Esophagus muscularis mucosa (tissue), 4 donors: Measurements from ENCODE around the gene TBCB. TPM values are rescaled to one million over a fixed set of nuclear protein-coding genes. Genes with fewer than 3 reads are reported as not detected.

Source experiments
- DNase-seq: peaks from one replicate; pipeline ENCODE4 v3.0.0-alpha.2; 2017; ENCODE audit errors: extremely low spot score
- H3K27ac ChIP-seq, 4 donors: fragments of 200-600 bp; sonication (generic); replicated peaks in 1 of 4; 1 replicate in 3 of 4; 2 replicates in 1 of 4; pipeline ENCODE4 v1.5.1; 2016 to 2019; ENCODE audit warnings: mild to moderate bottlenecking in 1 of 4
- H3K27me3 ChIP-seq, 4 donors: fragments of 200-600 bp; sonication (generic); one replicate each; pipeline versions ENCODE4 v1.5.1 to v1.6.0; 2016 to 2019
- H3K36me3 ChIP-seq, 4 donors: fragments of 200-600 bp; sonication (generic); one replicate each; pipeline ENCODE4 v1.5.1; 2016 to 2019
- H3K4me1 ChIP-seq, 4 donors: fragments of 200-600 bp; sonication (generic); one replicate each; pipeline ENCODE4 v1.5.1; 2016 to 2019
- H3K4me3 ChIP-seq, 4 donors: fragments of 200-600 bp; sonication (generic); 1 replicate in 2 of 4; 2 replicates in 2 of 4; pipeline ENCODE4 v1.5.1; 2016 to 2019; ENCODE audit warnings: mild to moderate bottlenecking in 4 of 4, moderate library complexity in 1 of 4
- H3K9me3 ChIP-seq, 4 donors: fragments of 200-600 bp; sonication (generic); 1 replicate in 3 of 4; 2 replicates in 1 of 4; pipeline ENCODE4 v1.5.1; 2016 to 2019
- EP300 ChIP-seq: sonication (generic); formaldehyde crosslinking; IDR thresholded peaks from one replicate; pipeline ENCODE4 v1.6.1; 2017; ENCODE audit warnings: antibody characterized with exemption
- POLR2A ChIP-seq: fragments of 450-650 bp; IDR thresholded peaks from one replicate; pipeline ENCODE4 v1.6.1; 2017; ENCODE audit warnings: antibody characterized with exemption, moderate library complexity, mild to moderate bottlenecking, low read depth
- POLR2AphosphoS5 ChIP-seq, 2 donors: sonication (generic); formaldehyde crosslinking; IDR thresholded peaks; one replicate each; pipeline ENCODE4 v1.6.1; 2017; ENCODE audit warnings: antibody characterized with exemption in 2 of 2
- WGBS: methylation state at CpG from one replicate; pipeline ENCODE4 v1.1.5; 2018; 5-methylcytosine and 5-hydroxymethylcytosine counted together
- intact Hi-C: fragments of 100-400 bp; cut with DNase I; formaldehyde crosslinking; loops from one replicate; pipeline ENCODE4 v1.15.1; 2023
- total RNA-seq, 4 donors: library from RNA; depleted of rRNA; stranded (reverse); fragments of >200 nt; gene quantifications; one replicate each; pipeline versions ENCODE4 v1.1.0 to v1.2.1, GENCODE V29; 2016
- TF ChIP-seq, protein P1 (sequence below), 3 experiments: fragments of 200-600 bp in 2 of 3; fragments of 450-650 bp in 1 of 3; sonication (generic) in 2 of 3; IDR thresholded peaks; one replicate each; pipeline ENCODE4 v1.5.1; 2017 to 2019; ENCODE audit warnings: antibody characterized with exemption in 3 of 3, mild to moderate bottlenecking in 2 of 3, moderate library complexity in 1 of 3

Gene TBCB
- total RNA-seq, 4 donors from 2014 or later, result 164 to 230 (median 192) TPM

DNA sequence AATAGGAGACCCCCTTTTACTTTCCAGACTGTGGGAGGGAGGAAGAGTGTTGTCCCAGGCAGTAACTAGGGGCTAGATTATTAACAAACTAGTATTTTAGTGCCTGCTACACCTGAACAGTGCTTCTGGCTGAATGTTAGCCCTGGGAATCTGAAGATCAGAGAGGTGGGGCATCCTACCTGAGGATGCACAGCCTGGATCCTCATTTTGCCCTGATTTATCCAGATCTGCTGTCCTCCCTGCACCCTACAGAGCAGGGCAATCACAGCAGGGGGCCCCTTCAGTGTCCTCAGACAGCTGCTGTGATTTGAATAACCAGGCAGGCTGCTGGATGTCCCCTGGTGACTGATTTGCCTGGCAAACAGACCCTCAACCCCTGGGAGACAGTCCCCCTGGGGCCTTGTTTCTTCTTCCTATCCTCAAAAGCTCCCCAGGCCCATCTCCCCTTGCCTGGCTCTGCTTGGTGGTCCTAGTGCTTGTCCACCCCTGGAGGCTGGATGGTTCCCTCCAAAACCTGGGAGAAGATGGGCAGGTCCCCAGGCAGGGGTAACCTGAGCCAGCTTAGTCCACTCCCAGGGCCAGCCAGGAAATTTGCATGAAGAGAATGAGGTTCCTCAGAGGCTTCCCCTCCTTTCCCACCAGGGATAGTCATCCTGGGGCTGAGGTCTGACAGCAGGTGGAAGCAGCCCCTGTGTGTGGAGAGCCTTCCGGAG, 4.6 kb upstream of the TBCB start, which contains the start of gene OVOL3:
OVOL3 (plus strand) TSS at position 657 of the 713 bp plus-strand sequence. CDS start 60 bp downstream, outside the sequence.
- no peak for DNase-seq
- H3K9me3 ChIP-seq, result no peaks in the 10 kb centered on the region
- TF ChIP-seq EP300, result no peak
- TF ChIP-seq, protein P1, sequence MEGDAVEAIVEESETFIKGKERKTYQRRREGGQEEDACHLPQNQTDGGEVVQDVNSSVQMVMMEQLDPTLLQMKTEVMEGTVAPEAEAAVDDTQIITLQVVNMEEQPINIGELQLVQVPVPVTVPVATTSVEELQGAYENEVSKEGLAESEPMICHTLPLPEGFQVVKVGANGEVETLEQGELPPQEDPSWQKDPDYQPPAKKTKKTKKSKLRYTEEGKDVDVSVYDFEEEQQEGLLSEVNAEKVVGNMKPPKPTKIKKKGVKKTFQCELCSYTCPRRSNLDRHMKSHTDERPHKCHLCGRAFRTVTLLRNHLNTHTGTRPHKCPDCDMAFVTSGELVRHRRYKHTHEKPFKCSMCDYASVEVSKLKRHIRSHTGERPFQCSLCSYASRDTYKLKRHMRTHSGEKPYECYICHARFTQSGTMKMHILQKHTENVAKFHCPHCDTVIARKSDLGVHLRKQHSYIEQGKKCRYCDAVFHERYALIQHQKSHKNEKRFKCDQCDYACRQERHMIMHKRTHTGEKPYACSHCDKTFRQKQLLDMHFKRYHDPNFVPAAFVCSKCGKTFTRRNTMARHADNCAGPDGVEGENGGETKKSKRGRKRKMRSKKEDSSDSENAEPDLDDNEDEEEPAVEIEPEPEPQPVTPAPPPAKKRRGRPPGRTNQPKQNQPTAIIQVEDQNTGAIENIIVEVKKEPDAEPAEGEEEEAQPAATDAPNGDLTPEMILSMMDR (IDR thresholded peaks at IDR 0.05), result no peak
- TF ChIP-seq POLR2A, result no peak
- TF ChIP-seq POLR2AphosphoS5 (IDR thresholded peaks at IDR 0.05), result no peak
- no peak within 1 kb of the TSS for H3K27ac ChIP-seq
- intact Hi-C loops, result loop anchor here (5.0 kb wide), 2 partner anchors 53 to 113 kb away; partner anchors contain the start of gene SDHAF1
- WGBS, result 67% methylated on average over 1 of the region's 1 CpG
- no peak within 1 kb of the TSS for H3K4me3 ChIP-seq
- H3K4me1 ChIP-seq, result peaks cover 10 to 18% (median 14%) of the 10 kb centered on the region in 4 donors
- no peaks in the 10 kb centered on the region for H3K27me3 ChIP-seq
- H3K36me3 ChIP-seq, result peaks cover 14 to 65% (median 40%) of the 10 kb centered on the region in 4 donors

DNA sequence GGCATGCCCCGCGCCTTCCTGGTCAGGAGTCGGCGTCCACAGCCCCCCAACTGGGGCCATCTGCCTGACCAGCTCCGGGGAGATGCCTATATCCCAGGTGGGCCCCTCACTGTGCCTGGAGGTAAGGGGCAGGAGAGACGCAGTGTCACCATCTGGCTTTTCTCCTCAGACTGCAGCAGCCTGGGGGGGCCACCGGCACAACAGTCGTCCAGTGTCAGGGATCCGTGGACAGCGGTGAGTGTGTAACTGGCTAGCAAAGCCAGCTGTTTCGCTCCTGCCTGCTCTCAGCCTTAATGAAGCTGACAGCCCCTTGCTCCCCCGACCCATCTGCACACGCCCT, 4.1 kb upstream of the TBCB start:
- intact Hi-C loops, result loop anchor here (5.0 kb wide), 2 partner anchors 54 to 114 kb away; partner anchors contain the start of gene SDHAF1
- H3K27me3 ChIP-seq, result no peaks in the 10 kb centered on the region
- no peaks in the 10 kb centered on the region for H3K9me3 ChIP-seq
- WGBS, result 77% methylated on average over 11 of the region's 13 CpGs
- no peak for DNase-seq
- TF ChIP-seq POLR2AphosphoS5 (IDR thresholded peaks at IDR 0.05) (no peak), EP300 (no peak), POLR2A (no peak)
- TF ChIP-seq, protein P1 (IDR thresholded peaks at IDR 0.05), result no peak
- H3K4me1 ChIP-seq, result peaks cover 15 to 23% (median 19%) of the 10 kb centered on the region in 4 donors
- peaks cover 14 to 62% (median 40%) of the 10 kb centered on the region in 4 donors for H3K36me3 ChIP-seq
- H3K27ac ChIP-seq, result no peak overlapping the region
- no peak overlapping the region for H3K4me3 ChIP-seq

DNA sequence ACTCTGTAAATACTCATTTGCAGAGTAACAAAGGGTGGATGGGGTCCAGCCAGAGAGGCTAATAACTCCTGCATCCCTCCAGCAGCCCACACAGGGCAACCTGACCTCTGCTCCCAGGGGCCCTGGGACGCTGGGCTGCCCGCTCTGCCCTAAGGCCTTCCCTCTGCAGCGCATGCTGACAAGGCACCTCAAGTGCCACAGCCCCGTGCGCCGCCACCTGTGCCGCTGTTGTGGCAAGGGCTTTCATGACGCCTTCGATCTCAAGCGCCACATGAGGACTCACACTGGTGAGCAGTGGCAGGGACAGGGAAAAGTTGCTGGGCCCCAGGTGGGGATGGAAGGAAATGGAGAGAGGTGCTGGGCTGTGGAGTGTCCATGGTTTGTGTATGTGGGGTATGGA, 2.6 kb upstream of the TBCB start:
- Histone ChIP-seq H3K4me1 (peaks cover 23 to 38% (median 32%) of the 10 kb centered on the region in 4 donors), H3K9me3 (no peaks in the 10 kb centered on the region), H3K27ac (no peak overlapping the region), H3K4me3 (no peak overlapping the region), H3K27me3 (no peaks in the 10 kb centered on the region), H3K36me3 (peaks cover 14 to 62% (median 44%) of the 10 kb centered on the region in 4 donors)
- intact Hi-C loops, result loop anchor here (5.0 kb wide), 2 partner anchors 55 to 115 kb away; partner anchors contain the start of gene SDHAF1
- TF ChIP-seq EP300 (no peak), POLR2AphosphoS5 (IDR thresholded peaks at IDR 0.05) (no peak), POLR2A (no peak)
- TF ChIP-seq, protein P1 (IDR thresholded peaks at IDR 0.05), result no peak
- 93% methylated on average over 3 of the region's 10 CpGs for WGBS
- no peak for DNase-seq

DNA sequence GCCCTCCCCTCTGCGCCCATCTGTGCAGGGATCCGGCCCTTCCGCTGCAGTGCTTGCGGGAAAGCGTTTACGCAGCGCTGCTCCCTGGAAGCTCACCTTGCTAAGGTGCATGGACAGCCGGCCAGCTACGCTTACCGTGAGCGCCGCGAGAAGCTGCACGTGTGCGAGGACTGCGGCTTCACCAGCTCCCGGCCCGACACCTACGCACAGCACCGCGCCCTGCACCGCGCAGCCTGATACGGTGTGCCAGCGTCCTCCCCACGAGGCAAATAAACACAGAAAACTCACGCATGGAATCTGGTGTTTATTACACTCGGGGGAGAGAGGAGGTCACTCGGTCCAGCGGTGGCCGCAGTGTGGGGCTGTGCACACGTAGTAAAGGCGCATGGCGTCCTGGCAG, 1.8 kb upstream of the TBCB start:
- intact Hi-C loops, result loop anchor here (5.0 kb wide), 2 partner anchors 56 to 116 kb away; partner anchors contain the start of gene SDHAF1
- no peaks in the 10 kb centered on the region for H3K9me3 ChIP-seq
- H3K27ac ChIP-seq, result peak overlapping the region in 3 of 4 donors; percentile 88 to 96 (median 91)
- DNase-seq, result no peak
- peaks cover 15 to 62% (median 48%) of the 10 kb centered on the region in 4 donors for H3K36me3 ChIP-seq
- TF ChIP-seq POLR2A, result no peak
- TF ChIP-seq POLR2AphosphoS5 (IDR thresholded peaks at IDR 0.05), result no peak
- TF ChIP-seq EP300, result no peak
- TF ChIP-seq, protein P1 (IDR thresholded peaks at IDR 0.05), result no peak
- WGBS, result 88% methylated on average over 29 of the region's 34 CpGs
- H3K4me3 ChIP-seq, result peak overlapping the region; percentile 72 to 80 (median 74)
- peaks cover 23 to 45% (median 38%) of the 10 kb centered on the region in 4 donors for H3K4me1 ChIP-seq
- no peaks in the 10 kb centered on the region for H3K27me3 ChIP-seq
